IMR-90 (cell line): ENCODE measurements around the gene SVOPL. TPM values are rescaled to one million over a fixed set of nuclear protein-coding genes. Genes with fewer than 3 reads are reported as not detected.

ENCODE experiments used
- FOS ChIP-seq: fragments of 150-350 bp; IDR thresholded peaks from 2 replicates; pipeline ENCODE4 v1.6.1; 2016; ENCODE audit warnings: low read depth, low read length
- MAFK ChIP-seq: IDR thresholded peaks from 2 replicates; pipeline ENCODE4 v1.6.1; 2012; ENCODE audit warnings: low read depth, low read length, improper control_type of control experiment
- MAZ ChIP-seq: IDR thresholded peaks from 2 replicates; pipeline ENCODE4 v1.6.1; 2012; ENCODE audit warnings: low read depth, mild to moderate bottlenecking, low read length, improper control_type of control experiment, moderate library complexity, borderline replicate concordance
- MXI1 ChIP-seq: IDR thresholded peaks from 2 replicates; pipeline ENCODE4 v1.6.1; 2012; ENCODE audit warnings: low read depth, mild to moderate bottlenecking, low read length, moderate library complexity, borderline replicate concordance
- RFX5 ChIP-seq: IDR thresholded peaks from 2 replicates; pipeline ENCODE4 v1.8.0; 2012; ENCODE audit warnings: low read depth, mild to moderate bottlenecking, low read length, moderate library complexity
- SMC3 ChIP-seq: fragments of 150-350 bp; IDR thresholded peaks from 2 replicates; pipeline ENCODE4 v1.6.1; 2016; ENCODE audit warnings: low read depth, mild to moderate bottlenecking, antibody characterized with exemption, low read length, moderate library complexity
- polyA plus RNA-seq, 3 experiments: library from polyadenylated mRNA; depleted of rRNA; stranded (reverse); fragments of >200 nt; gene quantifications; 2 replicates each; pipeline ENCODE4 v1.2.3, GENCODE V29; 2012; ENCODE audit warnings: low replicate concordance in 1 of 3
- total RNA-seq: library from RNA; depleted of rRNA; stranded (reverse); fragments of >200 nt; gene quantifications from 2 replicates; pipeline ENCODE4 v1.2.3, GENCODE V29; 2012
- TF ChIP-seq, protein P1 (sequence below): conservative IDR thresholded peaks from 2 replicates; pipeline ENCODE4 v1.5.1; 2012; ENCODE audit warnings: mild to moderate bottlenecking, low read depth, low read length, improper control_type of control experiment

SVOPL gene
- total and polyA plus RNA-seq, 2 of the 4 experiments (the other 2 are of a cell fraction): not detected

DNA sequence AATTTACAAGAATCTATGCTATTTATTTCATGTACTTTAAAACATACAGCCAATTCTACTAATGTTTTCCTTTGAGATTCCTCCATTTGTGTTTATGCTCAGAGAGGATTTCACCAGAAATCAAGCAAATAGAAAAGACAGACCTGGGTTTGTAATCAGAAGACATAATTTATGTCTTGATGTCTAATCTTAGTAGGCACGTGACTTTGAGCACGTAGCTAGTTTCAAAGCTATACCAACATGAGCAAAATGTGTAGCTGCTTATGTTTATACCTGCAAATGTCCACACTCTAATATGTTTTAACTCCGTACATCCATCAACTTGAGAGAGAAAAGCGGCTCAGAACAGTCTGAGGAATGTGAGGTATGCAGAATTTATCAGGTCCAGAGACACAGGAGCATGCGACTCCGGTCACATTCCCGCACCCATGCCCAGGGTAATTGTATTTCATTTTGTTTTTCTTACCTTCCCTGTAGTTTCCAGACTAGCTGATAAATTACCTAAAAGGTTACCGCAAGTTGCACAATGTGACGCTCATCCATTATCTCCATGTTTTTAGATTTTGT is 40.0 kb downstream of the SVOPL start (continued):
- TF ChIP-seq, protein P1, sequence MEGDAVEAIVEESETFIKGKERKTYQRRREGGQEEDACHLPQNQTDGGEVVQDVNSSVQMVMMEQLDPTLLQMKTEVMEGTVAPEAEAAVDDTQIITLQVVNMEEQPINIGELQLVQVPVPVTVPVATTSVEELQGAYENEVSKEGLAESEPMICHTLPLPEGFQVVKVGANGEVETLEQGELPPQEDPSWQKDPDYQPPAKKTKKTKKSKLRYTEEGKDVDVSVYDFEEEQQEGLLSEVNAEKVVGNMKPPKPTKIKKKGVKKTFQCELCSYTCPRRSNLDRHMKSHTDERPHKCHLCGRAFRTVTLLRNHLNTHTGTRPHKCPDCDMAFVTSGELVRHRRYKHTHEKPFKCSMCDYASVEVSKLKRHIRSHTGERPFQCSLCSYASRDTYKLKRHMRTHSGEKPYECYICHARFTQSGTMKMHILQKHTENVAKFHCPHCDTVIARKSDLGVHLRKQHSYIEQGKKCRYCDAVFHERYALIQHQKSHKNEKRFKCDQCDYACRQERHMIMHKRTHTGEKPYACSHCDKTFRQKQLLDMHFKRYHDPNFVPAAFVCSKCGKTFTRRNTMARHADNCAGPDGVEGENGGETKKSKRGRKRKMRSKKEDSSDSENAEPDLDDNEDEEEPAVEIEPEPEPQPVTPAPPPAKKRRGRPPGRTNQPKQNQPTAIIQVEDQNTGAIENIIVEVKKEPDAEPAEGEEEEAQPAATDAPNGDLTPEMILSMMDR: no peak
- TF ChIP-seq MAFK (no peak), FOS (no peak), MXI1 (no peak), MAZ (no peak), SMC3 (no peak), RFX5 (no peak)
